Ishikawa (cell line): ENCODE measurements around the gene FGR.

Experiments
- CEBPB ChIP-seq: IDR thresholded peaks from 2 replicates; pipeline ENCODE4 v1.6.1; 2012
- CREB1 ChIP-seq: IDR thresholded peaks from 2 replicates; pipeline ENCODE4 v1.6.1; 2012; ENCODE audit warnings: low read depth
- EGR1 ChIP-seq: IDR thresholded peaks from 2 replicates; pipeline ENCODE4 v1.6.1; 2012
- EP300 ChIP-seq: IDR thresholded peaks from 2 replicates; pipeline ENCODE4 v1.6.1; 2012; ENCODE audit warnings: borderline replicate concordance
- FOXM1 ChIP-seq: IDR thresholded peaks from 2 replicates; pipeline ENCODE4 v1.6.1; 2012; ENCODE audit warnings: low read depth, borderline replicate concordance
- NFIC ChIP-seq: IDR thresholded peaks from 2 replicates; pipeline ENCODE4 v1.6.1; 2012
- RAD21 ChIP-seq: IDR thresholded peaks from 2 replicates; pipeline ENCODE4 v1.6.1; 2012; ENCODE audit warnings: low read depth
- TAF1 ChIP-seq: IDR thresholded peaks from 2 replicates; pipeline ENCODE4 v1.6.1; 2012; ENCODE audit warnings: low read depth, mild to moderate bottlenecking
- TCF12 ChIP-seq: IDR thresholded peaks from 2 replicates; pipeline ENCODE4 v1.6.1; 2012; ENCODE audit warnings: low read depth
- TEAD4 ChIP-seq: IDR thresholded peaks from 2 replicates; pipeline ENCODE4 v1.6.1; 2012
- YY1 ChIP-seq: IDR thresholded peaks from 2 replicates; pipeline ENCODE4 v1.6.1; 2012; ENCODE audit warnings: low read depth
- ZBTB7A ChIP-seq: IDR thresholded peaks from 2 replicates; pipeline ENCODE4 v1.6.1; 2012; ENCODE audit warnings: low read depth
- TF ChIP-seq, protein P1 (sequence below): IDR thresholded peaks from 2 replicates; pipeline ENCODE4 v1.6.1; 2012
- TF ChIP-seq, protein P2 (sequence below): IDR thresholded peaks from 2 replicates; pipeline ENCODE4 v1.6.1; 2012
- TF ChIP-seq, protein P3 (sequence below): IDR thresholded peaks from 2 replicates; pipeline ENCODE4 v1.6.1; 2012; ENCODE audit warnings: low read depth, mild to moderate bottlenecking

The FGR gene

DNA sequence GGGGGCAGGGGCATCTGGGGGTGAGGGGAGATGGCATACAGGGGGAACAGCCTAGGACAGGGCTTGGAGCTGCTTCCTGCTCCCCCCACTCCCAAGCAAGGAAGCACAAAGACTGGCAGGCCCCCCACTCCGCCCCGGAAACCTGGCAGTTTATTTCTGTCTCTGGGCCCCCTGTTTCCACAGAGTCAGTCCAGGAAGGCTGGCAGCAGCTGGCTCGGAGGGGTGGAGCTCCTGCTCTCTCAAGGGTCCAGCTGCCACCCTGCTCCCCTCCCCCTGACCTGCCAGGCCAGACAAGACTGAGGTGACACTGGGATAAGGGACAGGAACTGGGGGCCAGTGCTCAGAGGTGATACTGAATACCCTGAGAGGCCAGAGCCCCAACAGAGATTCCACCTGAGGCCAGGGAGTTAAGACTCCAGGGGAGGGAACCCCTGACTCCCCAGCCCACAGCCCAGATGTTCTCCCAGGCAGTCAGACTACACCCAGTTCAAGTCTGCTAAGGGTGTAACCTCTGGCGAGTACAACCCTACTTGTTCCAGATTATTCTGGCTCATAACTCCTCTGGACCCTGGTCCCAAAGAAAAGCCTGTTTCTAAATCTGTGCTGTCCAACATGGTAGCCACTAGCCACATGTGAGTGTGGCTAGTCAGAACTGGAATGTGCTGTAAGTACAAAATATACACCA, 57.3 kb downstream of the FGR start:
- TF ChIP-seq CREB1, result no peak
- no peak for TF ChIP-seq ZBTB7A
- no peak for TF ChIP-seq TEAD4

DNA sequence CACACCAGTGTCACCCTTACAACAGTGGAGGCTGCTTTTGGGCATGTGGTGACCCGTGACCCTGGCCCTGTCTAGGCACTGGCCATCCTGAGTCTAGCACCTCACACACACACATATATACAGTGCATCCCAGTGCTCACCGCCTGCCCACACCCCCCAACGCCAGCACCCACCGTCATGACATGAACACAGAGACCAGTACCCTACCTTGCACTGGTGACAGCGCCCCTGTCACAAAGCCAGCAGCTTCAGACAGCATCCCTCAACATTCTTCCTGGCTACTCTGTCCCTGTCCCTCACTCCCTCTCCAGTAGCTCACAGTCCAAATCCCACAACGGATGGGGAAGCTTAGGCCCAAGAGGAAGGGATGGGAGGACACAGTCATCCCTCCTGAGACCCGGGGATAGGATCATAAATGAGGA, 58.2 kb downstream of the FGR start:
- no peak for TF ChIP-seq ZBTB7A
- TF ChIP-seq TAF1, result no peak
- no peak for TF ChIP-seq CEBPB
- TF ChIP-seq TEAD4, result no peak
- TF ChIP-seq TCF12, result no peak
- TF ChIP-seq, protein P1, sequence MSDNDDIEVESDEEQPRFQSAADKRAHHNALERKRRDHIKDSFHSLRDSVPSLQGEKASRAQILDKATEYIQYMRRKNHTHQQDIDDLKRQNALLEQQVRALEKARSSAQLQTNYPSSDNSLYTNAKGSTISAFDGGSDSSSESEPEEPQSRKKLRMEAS, result no peak

DNA sequence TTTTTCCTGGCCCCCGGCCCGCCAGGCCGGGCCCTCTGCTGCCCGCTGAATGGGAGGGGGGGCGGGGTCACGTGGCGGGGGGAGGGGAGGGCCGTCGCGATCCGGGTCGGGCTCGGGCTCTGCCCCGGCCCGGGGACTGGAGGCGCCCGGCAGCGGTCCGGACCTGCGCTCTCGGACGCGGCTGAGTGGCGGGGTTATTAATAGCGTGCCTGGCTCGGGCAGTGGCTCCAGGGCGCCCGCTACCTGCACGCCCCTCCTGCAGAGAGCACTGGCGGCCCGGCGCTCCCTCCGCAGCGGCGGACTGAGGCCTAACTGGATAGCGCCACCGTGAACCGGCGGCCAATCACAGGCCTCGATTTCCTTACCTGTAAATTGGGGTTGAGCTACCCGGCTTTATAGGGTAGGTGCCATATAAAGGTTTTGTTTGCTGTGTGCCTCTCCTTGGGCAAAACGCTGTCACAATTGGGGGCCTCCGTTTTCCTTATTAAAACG, 59.1 kb downstream of the FGR start:
- TF ChIP-seq, protein P1, result no peak; the same call in 1 of the 2 replicates
- TF ChIP-seq CEBPB, result no peak
- no peak for TF ChIP-seq TEAD4
- no peak for TF ChIP-seq CREB1
- TF ChIP-seq, protein P2, sequence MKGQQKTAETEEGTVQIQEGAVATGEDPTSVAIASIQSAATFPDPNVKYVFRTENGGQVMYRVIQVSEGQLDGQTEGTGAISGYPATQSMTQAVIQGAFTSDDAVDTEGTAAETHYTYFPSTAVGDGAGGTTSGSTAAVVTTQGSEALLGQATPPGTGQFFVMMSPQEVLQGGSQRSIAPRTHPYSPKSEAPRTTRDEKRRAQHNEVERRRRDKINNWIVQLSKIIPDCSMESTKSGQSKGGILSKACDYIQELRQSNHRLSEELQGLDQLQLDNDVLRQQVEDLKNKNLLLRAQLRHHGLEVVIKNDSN, result peak; percentile 70
- TF ChIP-seq ZBTB7A, result no peak
- TF ChIP-seq FOXM1, result no peak
- peak; percentile 21; the same call in 1 of the 2 replicates for TF ChIP-seq RAD21
- TF ChIP-seq, protein P3, sequence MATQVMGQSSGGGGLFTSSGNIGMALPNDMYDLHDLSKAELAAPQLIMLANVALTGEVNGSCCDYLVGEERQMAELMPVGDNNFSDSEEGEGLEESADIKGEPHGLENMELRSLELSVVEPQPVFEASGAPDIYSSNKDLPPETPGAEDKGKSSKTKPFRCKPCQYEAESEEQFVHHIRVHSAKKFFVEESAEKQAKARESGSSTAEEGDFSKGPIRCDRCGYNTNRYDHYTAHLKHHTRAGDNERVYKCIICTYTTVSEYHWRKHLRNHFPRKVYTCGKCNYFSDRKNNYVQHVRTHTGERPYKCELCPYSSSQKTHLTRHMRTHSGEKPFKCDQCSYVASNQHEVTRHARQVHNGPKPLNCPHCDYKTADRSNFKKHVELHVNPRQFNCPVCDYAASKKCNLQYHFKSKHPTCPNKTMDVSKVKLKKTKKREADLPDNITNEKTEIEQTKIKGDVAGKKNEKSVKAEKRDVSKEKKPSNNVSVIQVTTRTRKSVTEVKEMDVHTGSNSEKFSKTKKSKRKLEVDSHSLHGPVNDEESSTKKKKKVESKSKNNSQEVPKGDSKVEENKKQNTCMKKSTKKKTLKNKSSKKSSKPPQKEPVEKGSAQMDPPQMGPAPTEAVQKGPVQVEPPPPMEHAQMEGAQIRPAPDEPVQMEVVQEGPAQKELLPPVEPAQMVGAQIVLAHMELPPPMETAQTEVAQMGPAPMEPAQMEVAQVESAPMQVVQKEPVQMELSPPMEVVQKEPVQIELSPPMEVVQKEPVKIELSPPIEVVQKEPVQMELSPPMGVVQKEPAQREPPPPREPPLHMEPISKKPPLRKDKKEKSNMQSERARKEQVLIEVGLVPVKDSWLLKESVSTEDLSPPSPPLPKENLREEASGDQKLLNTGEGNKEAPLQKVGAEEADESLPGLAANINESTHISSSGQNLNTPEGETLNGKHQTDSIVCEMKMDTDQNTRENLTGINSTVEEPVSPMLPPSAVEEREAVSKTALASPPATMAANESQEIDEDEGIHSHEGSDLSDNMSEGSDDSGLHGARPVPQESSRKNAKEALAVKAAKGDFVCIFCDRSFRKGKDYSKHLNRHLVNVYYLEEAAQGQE, result no peak
- TF ChIP-seq TCF12, result no peak; the same call in 1 of the 2 replicates
- TF ChIP-seq EP300, result no peak; the same call in 1 of the 2 replicates
- no peak for TF ChIP-seq EGR1
- TF ChIP-seq NFIC, result peak; percentile 11; the same call in 1 of the 2 replicates
- TF ChIP-seq TAF1, result no peak; the same call in 1 of the 2 replicates
- 0 out of 2 replicates have a peak, but pooled peaks have one; percentile 23 for TF ChIP-seq YY1

DNA sequence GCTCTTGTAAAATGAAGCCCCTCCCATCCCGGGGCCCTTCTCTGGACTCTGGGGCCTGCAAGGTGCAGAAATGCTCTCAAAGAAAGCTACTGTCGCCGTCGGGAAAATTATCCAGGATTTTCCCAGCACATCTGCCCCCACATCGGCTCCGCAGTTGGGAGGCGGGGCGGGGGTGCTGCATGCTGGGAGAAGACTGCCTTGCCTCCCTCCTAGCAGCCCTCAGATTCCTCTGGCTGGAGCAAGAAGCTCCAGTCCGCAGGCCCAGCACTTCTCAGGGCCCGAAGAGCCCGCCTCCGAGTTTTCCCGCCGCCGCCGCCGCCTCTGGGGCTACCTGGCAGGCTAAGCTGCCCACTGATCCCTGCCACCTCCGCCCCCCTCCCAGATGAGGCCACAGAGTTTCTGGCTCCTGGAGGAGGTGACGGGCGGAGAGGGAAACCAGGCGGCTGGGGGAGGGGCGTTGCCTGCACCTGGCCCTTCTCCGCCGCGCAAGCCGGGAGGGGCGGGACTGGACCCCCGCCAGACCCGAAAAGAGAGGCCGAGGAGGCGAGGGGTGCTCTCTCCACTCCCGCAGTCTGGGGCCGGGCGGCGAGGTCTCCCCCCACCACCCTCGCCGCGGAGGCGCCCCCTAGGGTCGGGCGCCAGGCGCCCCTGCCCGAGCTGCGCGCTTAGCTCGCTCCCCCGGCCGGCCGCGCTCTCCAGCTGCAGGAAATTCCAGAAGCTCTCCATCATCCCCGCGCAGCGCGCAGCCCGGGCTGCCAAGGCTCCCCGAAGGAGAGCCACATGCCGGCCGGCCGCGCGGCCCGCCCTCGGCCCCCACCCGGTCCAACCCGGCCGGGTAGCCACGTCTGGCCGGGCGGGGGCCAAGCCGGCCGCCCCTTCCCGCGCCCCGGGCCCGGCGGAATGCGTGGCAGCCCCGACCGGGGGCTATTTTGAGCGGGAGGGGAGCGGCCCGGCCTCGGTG, 59.8 kb downstream of the FGR start:
- TF ChIP-seq EP300 (peak; percentile 35; the same call in 1 of the 2 replicates), TCF12 (peak; percentile 90), TEAD4 (peak; percentile 63), FOXM1 (no peak), EGR1 (peak; percentile 49), TAF1 (peak; percentile 50; the same call in 1 of the 2 replicates), CREB1 (no peak), RAD21 (0 out of 2 replicates have a peak, but pooled peaks have one; percentile 6), NFIC (peak; percentile 70), YY1 (no peak), ZBTB7A (peak; percentile 98)
- TF ChIP-seq, protein P1, result no peak; the same call in 1 of the 2 replicates

DNA sequence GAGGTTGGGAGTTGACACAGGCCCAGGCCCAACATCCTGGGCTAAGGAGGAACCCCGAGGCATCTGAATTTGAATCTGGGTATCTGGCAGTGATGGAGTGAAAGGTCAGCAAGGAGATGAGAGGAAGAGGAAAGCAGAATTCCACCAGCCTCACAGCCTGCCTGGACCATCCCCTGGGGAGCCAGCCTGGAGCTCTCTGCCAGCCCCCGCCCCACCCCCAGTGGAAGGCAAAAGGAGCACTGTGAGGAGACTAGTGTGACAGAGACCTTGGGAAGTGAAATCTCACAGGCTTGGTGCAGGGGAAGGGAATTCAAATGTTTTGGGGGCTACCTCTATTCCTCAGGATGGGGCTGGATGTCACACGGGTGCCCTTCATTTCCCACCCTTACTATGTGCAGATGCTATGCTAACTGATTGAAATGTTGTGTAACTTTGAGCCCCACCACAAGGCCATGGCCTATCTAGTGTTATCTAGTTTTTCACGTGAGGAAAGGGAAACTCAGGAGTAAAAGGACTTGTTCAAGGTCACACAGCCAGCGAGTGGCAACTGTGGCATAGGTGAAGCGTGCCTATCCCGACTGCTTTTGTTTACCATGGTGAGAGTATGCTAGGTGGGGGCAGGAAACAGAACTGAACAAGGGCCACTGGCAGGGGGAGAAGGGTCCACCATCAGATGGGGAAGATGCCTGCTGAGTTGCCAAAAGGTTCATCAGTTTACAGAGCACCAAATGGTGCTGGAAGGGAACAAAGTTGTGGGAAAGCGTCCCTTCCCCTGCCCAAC, 60.8 kb downstream of the FGR start:
- TF ChIP-seq, protein P1, result no peak
- TF ChIP-seq YY1 (no peak), CREB1 (no peak), CEBPB (no peak), ZBTB7A (no peak), TCF12 (no peak), NFIC (no peak), FOXM1 (no peak), TEAD4 (no peak), EP300 (no peak), RAD21 (no peak), TAF1 (no peak)
- TF ChIP-seq, protein P2, result no peak
- TF ChIP-seq, protein P3, result no peak
